ENCODE data around the gene PTPRM. TPM values are rescaled to one million over a fixed set of nuclear protein-coding genes. Genes with fewer than 3 reads are reported as not detected.
A peak's percentile ranks its signal among the peaks of the same experiment; 100 is the strongest.

PTPRM gene
- total RNA-seq, 1 experiment from 2014 or later, result 32.0 TPM

- no peak for DNase-seq (ENCODE audit: low read depth)
Measured at GRCh38 chr18:7668392-7668791, 101.3 kb downstream of the PTPRM start.

GRCh38 chr18:7669361-7669760 is 102.2 kb downstream of the PTPRM start:
- DNase-seq (ENCODE audit: low read depth), result no peak

GRCh38 chr18:7671105-7671504 is 104.0 kb downstream of the PTPRM start:
- DNase-seq (ENCODE audit: low read depth), result no peak

GRCh38 chr18:7676253-7676873 is 109.2 kb downstream of the PTPRM start:
- no peak for DNase-seq (ENCODE audit: low read depth)

GRCh38 chr18:7677001-7677400 is 109.9 kb downstream of the PTPRM start:
- no peak for DNase-seq (ENCODE audit: low read depth)

GRCh38 chr18:7677424-7677823 is 110.3 kb downstream of the PTPRM start:
- DNase-seq (ENCODE audit: low read depth), result no peak

- DNase-seq (ENCODE audit: low read depth), result no peak
Measured at GRCh38 chr18:7678389-7678788, 111.3 kb downstream of the PTPRM start.

GRCh38 chr18:7678801-7679200 is 111.7 kb downstream of the PTPRM start:
- no peak for DNase-seq (ENCODE audit: low read depth)

- DNase-seq (ENCODE audit: low read depth), result no peak
Measured at GRCh38 chr18:7681298-7681697, 114.2 kb downstream of the PTPRM start.

GRCh38 chr18:7682321-7682720 is 115.2 kb downstream of the PTPRM start:
- DNase-seq (ENCODE audit: low read depth), result no peak

GRCh38 chr18:7683753-7684152 is 116.6 kb downstream of the PTPRM start:
- DNase-seq (ENCODE audit: low read depth), result no peak

GRCh38 chr18:7684357-7684756 is 117.2 kb downstream of the PTPRM start:
- no peak for DNase-seq (ENCODE audit: low read depth)

GRCh38 chr18:7684966-7685365 is 117.8 kb downstream of the PTPRM start:
- peak; percentile 8 for DNase-seq (ENCODE audit: low read depth)

GRCh38 chr18:7686278-7686677 is 119.2 kb downstream of the PTPRM start:
- no peak for DNase-seq (ENCODE audit: low read depth)

GRCh38 chr18:7688580-7688979 is 121.5 kb downstream of the PTPRM start:
- DNase-seq (ENCODE audit: low read depth), result no peak

GRCh38 chr18:7691206-7691605 is 124.1 kb downstream of the PTPRM start:
- DNase-seq (ENCODE audit: low read depth), result no peak

- no peak for DNase-seq (ENCODE audit: low read depth)
Measured at GRCh38 chr18:7696780-7697179, 129.7 kb downstream of the PTPRM start.

- DNase-seq (ENCODE audit: low read depth), result no peak
Measured at GRCh38 chr18:7697306-7697705, 130.2 kb downstream of the PTPRM start.

GRCh38 chr18:7711495-7711894 is 144.4 kb downstream of the PTPRM start:
- peak; percentile 27 for DNase-seq (ENCODE audit: low read depth)

GRCh38 chr18:7720395-7720794 is 153.3 kb downstream of the PTPRM start:
- DNase-seq (ENCODE audit: low read depth), result no peak

- DNase-seq (ENCODE audit: low read depth), result no peak
Measured at GRCh38 chr18:7721532-7721931, 154.4 kb downstream of the PTPRM start.

GRCh38 chr18:7722955-7723354 is 155.8 kb downstream of the PTPRM start:
- no peak for DNase-seq (ENCODE audit: low read depth)

- DNase-seq (ENCODE audit: low read depth), result no peak
Measured at GRCh38 chr18:7723558-7723957, 156.4 kb downstream of the PTPRM start.

GRCh38 chr18:7725473-7725872 is 158.4 kb downstream of the PTPRM start:
- no peak for DNase-seq (ENCODE audit: low read depth)
